Sigmoid colon (tissue), 7 donors: Measurements from ENCODE around the gene ACOX2. TPM values are rescaled to one million over a fixed set of nuclear protein-coding genes. Genes with fewer than 3 reads are reported as not detected.
A peak's percentile ranks its signal among the peaks of the same experiment; 100 is the strongest.

Source experiments
- DNase-seq: peaks from one replicate; pipeline ENCODE4 v3.0.0-alpha.2; 2019
- H3K27ac ChIP-seq, 4 donors: fragments of 200-600 bp; sonication (generic); one replicate each; pipeline ENCODE4 v1.5.1; 2016 to 2019; ENCODE audit warnings: mild to moderate bottlenecking in 1 of 4
- H3K27me3 ChIP-seq, 3 donors: fragments of 200-600 bp; sonication (generic); one replicate each; pipeline ENCODE4 v1.5.1; 2019; ENCODE audit warnings: mild to moderate bottlenecking in 1 of 3
- H3K36me3 ChIP-seq, 4 donors: fragments of 200-600 bp; sonication (generic); one replicate each; pipeline ENCODE4 v1.5.1; 2016 to 2019
- H3K4me1 ChIP-seq, 4 donors: fragments of 200-600 bp; sonication (generic); one replicate each; pipeline ENCODE4 v1.5.1; 2017 to 2019
- H3K4me3 ChIP-seq, 4 donors: fragments of 200-600 bp; sonication (generic); one replicate each; pipeline ENCODE4 v1.5.1; 2017 to 2019; ENCODE audit warnings: mild to moderate bottlenecking in 2 of 4, moderate library complexity in 1 of 4
- H3K9me3 ChIP-seq, 4 donors: fragments of 200-600 bp in 3 of 4; sonication (generic) in 3 of 4; one replicate each; pipeline versions ENCODE4 v1.5.1 to v1.6.1; 2013 to 2019
- CTCF ChIP-seq, 4 experiments: fragments of 450-650 bp in 3 of 4; fragments of 200-600 bp in 1 of 4; IDR thresholded peaks; one replicate each; pipeline ENCODE4 v1.5.1; 2016 to 2019; ENCODE audit warnings: antibody characterized with exemption in 4 of 4, mild to moderate bottlenecking in 3 of 4, moderate library complexity in 2 of 4
- EP300 ChIP-seq, 4 donors: sonication (generic); formaldehyde crosslinking; IDR thresholded peaks; one replicate each; pipeline ENCODE4 v1.6.1; 2017; ENCODE audit warnings: antibody characterized with exemption in 4 of 4
- POLR2A ChIP-seq, 2 donors: fragments of 450-650 bp; IDR thresholded peaks; one replicate each; pipeline ENCODE4 v1.6.1; 2016; ENCODE audit warnings: antibody characterized with exemption in 2 of 2, mild to moderate bottlenecking in 2 of 2, moderate library complexity in 2 of 2
- POLR2AphosphoS5 ChIP-seq, 4 donors: sonication (generic); formaldehyde crosslinking; IDR thresholded peaks; one replicate each; pipeline ENCODE4 v1.6.1; 2017; ENCODE audit warnings: antibody characterized with exemption in 4 of 4
- WGBS, 2 donors: extraction: QIAGEN DNeasy Blood & Tissue Kit; methylation state at CpG; one replicate each; pipeline ENCODE4 v1.1.7; 2013; 5-methylcytosine and 5-hydroxymethylcytosine counted together
- intact Hi-C: fragments of 100-400 bp; cut with DNase I; formaldehyde crosslinking; loops from one replicate; pipeline ENCODE4 v1.15.1; 2023
- polyA plus RNA-seq, 3 donors: library from polyadenylated mRNA; stranded (reverse); fragments of 200-250 nt; gene quantifications; one replicate each; pipeline ENCODE4 v1.2.3, GENCODE V29; 2013
- total RNA-seq, 4 donors: library from RNA; depleted of rRNA; stranded (reverse); fragments of >200 nt; gene quantifications; one replicate each; pipeline ENCODE4 v1.1.0, GENCODE V29; 2016
- donor health status: healthy with polysubstance abuse.
- donor health status: Bipolar disorder and iron deficiency.
- donor health status: healthy.

The ACOX2 gene
- total and polyA plus RNA-seq, 7 donors, result 6.9 to 35.8 (median 26.0) TPM

- 48 to 51% methylated on average over 3 of the region's 3 CpGs for WGBS, 2 donors
- H3K4me3 ChIP-seq, result no peak overlapping the region
- H3K9me3 ChIP-seq, result no peaks in the 10 kb centered on the region
- DNase-seq, result no peak
- intact Hi-C loops, result no loop called here
- no peak overlapping the region for H3K27ac ChIP-seq
- no peaks in the 10 kb centered on the region for H3K27me3 ChIP-seq
- H3K36me3 ChIP-seq, result no peaks in the 10 kb centered on the region
- TF ChIP-seq CTCF (IDR thresholded peaks at IDR 0.05) (no peak), EP300 (IDR thresholded peaks at IDR 0.05) (no peak)
- H3K4me1 ChIP-seq, result peaks cover 0 to 13% (median 7%) of the 10 kb centered on the region in 4 donors
Measured at GRCh38 chr3:58464866-58465265, 72.1 kb downstream of the ACOX2 start.

- Histone ChIP-seq H3K9me3 (no peaks in the 10 kb centered on the region), H3K27ac (no peak overlapping the region), H3K36me3 (no peaks in the 10 kb centered on the region), H3K27me3 (no peaks in the 10 kb centered on the region), H3K4me3 (peak overlapping the region in 2 of 4 donors; percentile 11 to 37), H3K4me1 (peaks cover 0 to 13% (median 7%) of the 10 kb centered on the region in 4 donors)
- WGBS, 2 donors, result 36 to 43% methylated on average over 5 of the region's 5 CpGs
- TF ChIP-seq EP300 (IDR thresholded peaks at IDR 0.05), result no peak
- TF ChIP-seq POLR2AphosphoS5 (IDR thresholded peaks at IDR 0.05), result no peak
- no peak for TF ChIP-seq POLR2A (IDR thresholded peaks at IDR 0.05)
- TF ChIP-seq CTCF (IDR thresholded peaks at IDR 0.05), result no peak
- intact Hi-C loops, result loop anchor here (1.0 kb wide), 1 partner anchor 68 kb away; no protein-coding TSS in a partner anchor
- DNase-seq, result no peak
Measured at GRCh38 chr3:58463942-58464271, 73.1 kb downstream of the ACOX2 start.

GRCh38 chr3:58463181-58463941 is 73.6 kb downstream of the ACOX2 start:
- Histone ChIP-seq H3K4me1 (peaks cover 0 to 13% (median 7%) of the 10 kb centered on the region in 4 donors), H3K36me3 (no peaks in the 10 kb centered on the region), H3K9me3 (no peaks in the 10 kb centered on the region), H3K4me3 (peak overlapping the region in 3 of 4 donors; percentile 0 to 37 (median 11)), H3K27ac (no peak overlapping the region), H3K27me3 (no peaks in the 10 kb centered on the region)
- WGBS, 2 donors, result 8 to 23% methylated on average over 18 of the region's 18 CpGs
- TF ChIP-seq POLR2AphosphoS5 (IDR thresholded peaks at IDR 0.05) (no peak), EP300 (IDR thresholded peaks at IDR 0.05) (no peak), POLR2A (IDR thresholded peaks at IDR 0.05) (no peak), CTCF (IDR thresholded peaks at IDR 0.05) (peak in 3 of 4 experiments; percentile 36 to 77 (median 72))
- intact Hi-C loops, result loop anchor here (1.0 kb wide), 1 partner anchor 69 kb away; no protein-coding TSS in a partner anchor
- peak; percentile 82 for DNase-seq

- intact Hi-C loops, result loop anchor here (1.0 kb wide), 1 partner anchor 69 kb away; no protein-coding TSS in a partner anchor
- 73 to 76% methylated on average over 4 of the region's 4 CpGs for WGBS, 2 donors
- Histone ChIP-seq H3K4me3 (no peak overlapping the region), H3K4me1 (peaks cover 0 to 13% (median 7%) of the 10 kb centered on the region in 4 donors), H3K27ac (no peak overlapping the region), H3K9me3 (no peaks in the 10 kb centered on the region), H3K36me3 (no peaks in the 10 kb centered on the region), H3K27me3 (no peaks in the 10 kb centered on the region)
- TF ChIP-seq POLR2A (IDR thresholded peaks at IDR 0.05) (no peak), CTCF (IDR thresholded peaks at IDR 0.05) (no peak), EP300 (IDR thresholded peaks at IDR 0.05) (no peak), POLR2AphosphoS5 (IDR thresholded peaks at IDR 0.05) (no peak)
- no peak for DNase-seq
Measured at GRCh38 chr3:58462829-58463180, 74.2 kb downstream of the ACOX2 start.
